ENCODE data around the gene PGGHG.
A peak's percentile ranks its signal among the peaks of the same experiment; 100 is the strongest.
"Not testable (repeated sequence)": the region's sequence is repeated elsewhere in the genome, so short reads cannot be mapped to it uniquely, and the experiment has no call there.

PGGHG gene

GRCh38 chr11:253886-254270, 35.0 kb upstream of the PGGHG start:
- peaks cover 45% of the 10 kb centered on the region for H3K36me3 ChIP-seq (ENCODE audit: control insufficient read depth, insufficient read depth, low read length)
- no peak overlapping the region for H3K4me3 ChIP-seq (ENCODE audit: low read depth, low read length)
- no peak overlapping the region for H3K27ac ChIP-seq (ENCODE audit: low read depth, low read length)
- no peaks in the 10 kb centered on the region for H3K9me3 ChIP-seq (ENCODE audit: control insufficient read depth, insufficient read depth, low read depth, low read length)
- peaks cover 3% of the 10 kb centered on the region; the same call in 1 of the 2 replicates for H3K4me1 ChIP-seq (ENCODE audit: control insufficient read depth, insufficient read depth, low read length)
- H3K9ac ChIP-seq (ENCODE audit: low read length): no peak overlapping the region
- H3K27me3 ChIP-seq (ENCODE audit: control insufficient read depth, insufficient read depth, low read length): no peaks in the 10 kb centered on the region

DNA sequence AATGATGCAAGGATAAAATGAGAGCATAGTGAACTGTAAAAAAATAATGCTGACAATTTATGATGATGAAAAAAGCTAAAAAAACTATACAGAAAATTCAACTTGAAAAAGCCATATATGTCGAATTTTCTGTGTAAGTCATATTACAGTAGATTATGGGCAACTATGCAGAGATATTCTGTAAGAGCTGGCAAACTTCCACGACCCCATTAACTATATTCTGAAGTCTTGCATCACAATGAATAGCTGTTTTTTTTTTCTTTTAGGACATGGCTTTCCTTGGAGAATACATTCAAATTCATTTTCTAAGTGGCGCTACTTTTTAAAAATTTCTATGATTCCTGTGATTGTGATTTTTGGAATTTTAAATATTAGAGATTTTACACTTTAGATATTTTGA, 33.8 kb upstream of the PGGHG start:
- no peak overlapping the region for H3K27ac ChIP-seq (ENCODE audit: low read depth, low read length)
- H3K9me3 ChIP-seq (ENCODE audit: control insufficient read depth, insufficient read depth, low read depth, low read length): no peaks in the 10 kb centered on the region
- H3K27me3 ChIP-seq (ENCODE audit: control insufficient read depth, insufficient read depth, low read length): no peaks in the 10 kb centered on the region
- no peak overlapping the region for H3K9ac ChIP-seq (ENCODE audit: low read length)
- H3K4me3 ChIP-seq (ENCODE audit: low read depth, low read length): no peak overlapping the region
- H3K36me3 ChIP-seq (ENCODE audit: control insufficient read depth, insufficient read depth, low read length): peaks cover 36% of the 10 kb centered on the region
- peaks cover 3% of the 10 kb centered on the region; the same call in 1 of the 2 replicates for H3K4me1 ChIP-seq (ENCODE audit: control insufficient read depth, insufficient read depth, low read length)

- Histone ChIP-seq H3K4me3 (ENCODE audit: low read depth, low read length) (no peak overlapping the region), H3K4me1 (ENCODE audit: control insufficient read depth, insufficient read depth, low read length) (peaks cover 3% of the 10 kb centered on the region; the same call in 1 of the 2 replicates), H3K9ac (ENCODE audit: low read length) (no peak overlapping the region), H3K36me3 (ENCODE audit: control insufficient read depth, insufficient read depth, low read length) (peaks cover 31% of the 10 kb centered on the region), H3K27me3 (ENCODE audit: control insufficient read depth, insufficient read depth, low read length) (no peaks in the 10 kb centered on the region), H3K9me3 (ENCODE audit: control insufficient read depth, insufficient read depth, low read depth, low read length) (no peaks in the 10 kb centered on the region), H3K27ac (ENCODE audit: low read depth, low read length) (no peak overlapping the region)
Observed at GRCh38 chr11:255816-256215, 33.1 kb upstream of the PGGHG start.

DNA sequence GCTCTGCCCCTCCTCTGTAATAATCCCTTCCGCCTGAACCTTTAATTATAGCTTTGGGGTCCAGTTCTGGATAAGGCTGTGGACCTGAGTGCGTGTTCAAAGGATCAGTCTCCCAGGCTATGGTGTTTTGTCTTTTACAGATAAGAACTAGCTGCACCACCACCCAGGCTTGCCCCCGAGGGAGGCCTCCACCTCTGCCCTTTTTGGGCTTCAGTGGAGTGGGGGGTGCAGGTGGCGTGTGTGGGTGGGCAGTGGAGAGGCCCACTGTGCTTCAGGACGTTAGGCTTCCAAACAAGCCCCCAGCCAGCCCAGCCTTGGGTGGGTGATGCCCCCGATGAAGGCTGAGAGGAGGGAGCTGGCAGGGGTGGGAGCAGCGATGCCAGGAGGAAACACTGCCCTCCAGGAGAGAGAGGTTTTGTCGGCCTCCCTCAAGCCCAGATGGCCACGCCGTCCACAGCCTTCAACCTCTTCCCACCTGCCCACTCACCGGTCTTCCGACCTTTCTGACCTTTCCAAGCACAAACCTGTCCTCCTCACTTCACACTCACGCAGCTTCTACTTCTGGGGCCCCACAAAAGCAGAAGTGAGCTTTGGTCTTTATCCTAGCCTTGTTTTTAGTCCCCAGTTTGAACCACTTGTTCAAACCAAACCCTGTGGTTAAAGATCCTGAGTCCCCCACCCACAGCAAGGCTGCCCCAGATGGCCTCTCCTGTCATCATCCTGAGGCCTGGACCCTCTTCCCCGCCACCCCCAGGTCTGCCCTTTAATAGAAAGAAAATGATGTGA, 31.8 kb upstream of the PGGHG start:
- Histone ChIP-seq H3K36me3 (ENCODE audit: control insufficient read depth, insufficient read depth, low read length) (peaks cover 18% of the 10 kb centered on the region), H3K4me1 (ENCODE audit: control insufficient read depth, insufficient read depth, low read length) (no peaks in the 10 kb centered on the region), H3K9me3 (ENCODE audit: control insufficient read depth, insufficient read depth, low read depth, low read length) (peaks cover 5% of the 10 kb centered on the region; the same call in 1 of the 2 replicates), H3K4me3 (ENCODE audit: low read depth, low read length) (no peak overlapping the region), H3K27ac (ENCODE audit: low read depth, low read length) (no peak overlapping the region), H3K27me3 (ENCODE audit: control insufficient read depth, insufficient read depth, low read length) (no peaks in the 10 kb centered on the region), H3K9ac (ENCODE audit: low read length) (peak overlapping the region; percentile 5)

GRCh38 chr11:257766-258493, 31.0 kb upstream of the PGGHG start:
- H3K36me3 ChIP-seq (ENCODE audit: control insufficient read depth, insufficient read depth, low read length): peaks cover 10% of the 10 kb centered on the region
- H3K27me3 ChIP-seq (ENCODE audit: control insufficient read depth, insufficient read depth, low read length): no peaks in the 10 kb centered on the region
- H3K27ac ChIP-seq (ENCODE audit: low read depth, low read length): no peak overlapping the region
- no peak overlapping the region for H3K4me3 ChIP-seq (ENCODE audit: low read depth, low read length)
- peaks cover 7% of the 10 kb centered on the region; the same call in 1 of the 2 replicates for H3K9me3 ChIP-seq (ENCODE audit: control insufficient read depth, insufficient read depth, low read depth, low read length)
- no peak overlapping the region for H3K9ac ChIP-seq (ENCODE audit: low read length)
- H3K4me1 ChIP-seq (ENCODE audit: control insufficient read depth, insufficient read depth, low read length): no peaks in the 10 kb centered on the region

DNA sequence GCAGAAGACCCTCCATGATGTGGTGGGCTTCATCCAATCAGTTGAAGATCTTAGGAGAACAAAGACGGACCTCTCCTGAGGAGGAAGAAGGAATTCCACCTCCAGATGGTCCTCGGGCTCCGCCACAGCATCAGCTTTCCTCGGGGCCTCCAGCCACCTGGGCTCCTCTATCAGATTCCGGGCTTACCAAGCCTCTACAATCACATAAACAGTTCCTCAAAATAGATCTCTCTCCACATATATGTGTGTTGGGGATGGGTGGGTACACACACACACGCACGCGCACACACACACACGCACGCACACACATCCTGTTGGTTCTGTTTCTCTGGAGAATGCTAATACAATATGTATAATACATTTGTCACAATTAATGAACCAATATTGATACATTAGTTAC, 29.5 kb upstream of the PGGHG start:
- Histone ChIP-seq H3K9ac (ENCODE audit: low read length) (no peak overlapping the region), H3K36me3 (ENCODE audit: control insufficient read depth, insufficient read depth, low read length) (no peaks in the 10 kb centered on the region), H3K27ac (ENCODE audit: low read depth, low read length) (no peak overlapping the region), H3K27me3 (ENCODE audit: control insufficient read depth, insufficient read depth, low read length) (no peaks in the 10 kb centered on the region), H3K4me3 (ENCODE audit: low read depth, low read length) (no peak overlapping the region), H3K9me3 (ENCODE audit: control insufficient read depth, insufficient read depth, low read depth, low read length) (peaks cover 7% of the 10 kb centered on the region; the same call in 1 of the 2 replicates), H3K4me1 (ENCODE audit: control insufficient read depth, insufficient read depth, low read length) (no peaks in the 10 kb centered on the region)

- no peak overlapping the region for H3K4me3 ChIP-seq (ENCODE audit: low read depth, low read length)
- H3K36me3 ChIP-seq (ENCODE audit: control insufficient read depth, insufficient read depth, low read length): no peaks in the 10 kb centered on the region
- H3K27me3 ChIP-seq (ENCODE audit: control insufficient read depth, insufficient read depth, low read length): no peaks in the 10 kb centered on the region
- no peak overlapping the region for H3K9ac ChIP-seq (ENCODE audit: low read length)
- H3K27ac ChIP-seq (ENCODE audit: low read depth, low read length): no peak overlapping the region
- H3K9me3 ChIP-seq (ENCODE audit: control insufficient read depth, insufficient read depth, low read depth, low read length): peaks cover 13% of the 10 kb centered on the region; the same call in 1 of the 2 replicates
- no peaks in the 10 kb centered on the region for H3K4me1 ChIP-seq (ENCODE audit: control insufficient read depth, insufficient read depth, low read length)
Observed at GRCh38 chr11:261624-262023, 27.3 kb upstream of the PGGHG start.

DNA sequence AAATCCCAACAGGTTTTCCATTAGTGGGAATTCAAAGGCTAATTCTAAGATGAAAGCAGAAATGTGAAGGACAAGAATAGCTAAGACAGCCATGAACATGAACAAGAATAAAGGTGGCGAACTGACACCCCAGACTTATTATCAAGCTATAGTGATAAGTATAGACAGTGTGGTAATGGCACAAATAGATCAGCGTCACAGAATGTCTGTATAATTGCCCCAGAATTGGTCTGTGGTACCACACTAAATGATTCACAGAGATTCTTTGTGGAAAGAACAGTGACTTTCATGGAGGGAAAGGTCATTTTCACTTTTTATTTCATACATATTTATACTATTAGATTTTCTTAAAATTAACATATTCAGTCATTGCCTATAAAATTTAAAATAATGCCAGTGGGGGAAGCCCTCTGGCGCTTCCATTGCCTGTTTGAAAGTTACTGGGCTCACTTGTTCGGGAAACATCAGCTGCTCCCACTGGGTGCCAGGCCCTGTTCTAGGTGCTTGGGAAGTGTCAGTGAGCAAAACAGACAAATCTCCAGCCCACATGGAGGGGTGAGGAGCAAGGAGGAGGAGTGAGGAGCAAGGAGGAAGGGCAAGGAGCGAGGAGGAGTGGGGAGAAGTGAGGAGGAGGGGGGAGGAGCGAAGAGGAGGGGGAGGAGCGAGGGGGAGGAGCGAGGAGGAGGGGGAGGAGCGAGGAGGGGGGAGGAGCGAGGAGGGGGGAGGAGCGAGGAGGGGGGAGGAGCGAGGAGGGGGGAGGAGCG, 22.1 kb upstream of the PGGHG start:
- H3K27me3 ChIP-seq (ENCODE audit: control insufficient read depth, insufficient read depth, low read length): no peaks in the 10 kb centered on the region

GRCh38 chr11:267491-267994, 21.4 kb upstream of the PGGHG start:
- no peaks in the 10 kb centered on the region for H3K36me3 ChIP-seq (ENCODE audit: control insufficient read depth, insufficient read depth, low read length)
- peaks cover 11% of the 10 kb centered on the region; the same call in 1 of the 2 replicates for H3K4me1 ChIP-seq (ENCODE audit: control insufficient read depth, insufficient read depth, low read length)
- peak overlapping the region; percentile 50 for H3K4me3 ChIP-seq (ENCODE audit: low read depth, low read length)
- H3K9me3 ChIP-seq (ENCODE audit: control insufficient read depth, insufficient read depth, low read depth, low read length): peaks cover 9% of the 10 kb centered on the region; the same call in 1 of the 2 replicates
- H3K27me3 ChIP-seq (ENCODE audit: control insufficient read depth, insufficient read depth, low read length): no peaks in the 10 kb centered on the region
- H3K9ac ChIP-seq (ENCODE audit: low read length): no peak overlapping the region
- no peak overlapping the region for H3K27ac ChIP-seq (ENCODE audit: low read depth, low read length)

More for the DNA sequence above, 22.1 kb upstream of the PGGHG start:
- no peaks in the 10 kb centered on the region for H3K36me3 ChIP-seq (ENCODE audit: control insufficient read depth, insufficient read depth, low read length)
- H3K9ac ChIP-seq (ENCODE audit: low read length): no peak overlapping the region
- H3K4me3 ChIP-seq (ENCODE audit: low read depth, low read length): no peak overlapping the region
- H3K27ac ChIP-seq (ENCODE audit: low read depth, low read length): no peak overlapping the region
- peaks cover 11% of the 10 kb centered on the region; the same call in 1 of the 2 replicates for H3K4me1 ChIP-seq (ENCODE audit: control insufficient read depth, insufficient read depth, low read length)
- peaks cover 12% of the 10 kb centered on the region; the same call in 1 of the 2 replicates for H3K9me3 ChIP-seq (ENCODE audit: control insufficient read depth, insufficient read depth, low read depth, low read length)

GRCh38 chr11:268716-269145, 20.2 kb upstream of the PGGHG start:
- H3K4me3 ChIP-seq (ENCODE audit: low read depth, low read length): peak overlapping the region; percentile 2; the same call in 1 of the 2 replicates
- H3K27ac ChIP-seq (ENCODE audit: low read depth, low read length); H3K9me3 ChIP-seq (ENCODE audit: control insufficient read depth, insufficient read depth, low read depth, low read length); H3K36me3 ChIP-seq (ENCODE audit: control insufficient read depth, insufficient read depth, low read length); H3K27me3 ChIP-seq (ENCODE audit: control insufficient read depth, insufficient read depth, low read length); H3K9ac ChIP-seq (ENCODE audit: low read length): not testable (repeated sequence)
- peaks cover 11% of the 10 kb centered on the region; the same call in 1 of the 2 replicates for H3K4me1 ChIP-seq (ENCODE audit: control insufficient read depth, insufficient read depth, low read length)

Measured in HUES6 (cell line).